Muscle layer of duodenum (tissue), 2 donors: ENCODE data around the gene STK25.

Experiments
- H3K27ac ChIP-seq: one replicate; pipeline ENCODE4 v1.7.0; 2013; ENCODE audit warnings: mild to moderate bottlenecking, low read length
- H3K27me3 ChIP-seq: one replicate; pipeline ENCODE4 v1.7.0; 2013; ENCODE audit warnings: low read depth, mild to moderate bottlenecking, control low read depth, low read length
- H3K36me3 ChIP-seq, 2 donors: one replicate each; pipeline ENCODE4 v1.7.0; 2013; ENCODE audit warnings: low read length in 2 of 2, control low read depth in 1 of 2, mild to moderate bottlenecking in 1 of 2; ENCODE audit not compliant: insufficient read depth in 2 of 2, control insufficient read depth in 1 of 2
- H3K4me1 ChIP-seq, 2 donors: one replicate each; pipeline ENCODE4 v1.7.0; 2013; ENCODE audit warnings: low read length in 2 of 2, mild to moderate bottlenecking in 2 of 2, control low read depth in 1 of 2, moderate library complexity in 1 of 2; ENCODE audit not compliant: insufficient read depth in 2 of 2, control insufficient read depth in 1 of 2
- H3K4me3 ChIP-seq, 2 donors: one replicate each; pipeline ENCODE4 v1.7.0; 2013; ENCODE audit warnings: low read length in 2 of 2, low read depth in 1 of 2, mild to moderate bottlenecking in 1 of 2
- H3K9me3 ChIP-seq, 2 donors: one replicate each; pipeline ENCODE4 v1.7.0; 2013; ENCODE audit warnings: low read length in 2 of 2, control low read depth in 1 of 2, mild to moderate bottlenecking in 1 of 2; ENCODE audit not compliant: control insufficient read depth in 1 of 2
- donor health status: healthy.

The STK25 gene

DNA sequence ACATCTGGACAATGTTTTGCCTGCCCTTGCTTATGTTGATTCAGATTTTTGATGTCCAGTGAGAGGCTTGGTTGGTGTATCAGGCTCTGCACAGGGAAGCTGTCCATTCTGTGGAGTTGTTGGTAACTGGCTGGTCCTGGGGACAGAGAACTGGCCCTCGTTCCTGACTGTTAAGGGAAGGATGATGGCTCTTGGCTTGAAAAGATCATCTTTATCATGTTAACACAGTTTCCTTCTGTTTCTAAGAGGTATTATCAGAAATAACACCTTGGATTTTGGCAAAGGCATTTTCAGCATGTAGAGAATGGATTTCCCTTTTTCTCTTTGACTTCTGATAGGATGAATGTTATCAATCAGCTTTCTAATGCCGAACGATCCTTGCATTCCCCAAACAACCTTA, 19.3 kb downstream of the STK25 start:
- H3K9me3 ChIP-seq: no peaks in the 10 kb centered on the region
- no peak overlapping the region for H3K27ac ChIP-seq
- no peak overlapping the region for H3K4me3 ChIP-seq
- no peaks in the 10 kb centered on the region for H3K4me1 ChIP-seq
- H3K36me3 ChIP-seq: peaks cover 4 to 37% of the 10 kb centered on the region in 2 donors
- no peaks in the 10 kb centered on the region for H3K27me3 ChIP-seq

DNA sequence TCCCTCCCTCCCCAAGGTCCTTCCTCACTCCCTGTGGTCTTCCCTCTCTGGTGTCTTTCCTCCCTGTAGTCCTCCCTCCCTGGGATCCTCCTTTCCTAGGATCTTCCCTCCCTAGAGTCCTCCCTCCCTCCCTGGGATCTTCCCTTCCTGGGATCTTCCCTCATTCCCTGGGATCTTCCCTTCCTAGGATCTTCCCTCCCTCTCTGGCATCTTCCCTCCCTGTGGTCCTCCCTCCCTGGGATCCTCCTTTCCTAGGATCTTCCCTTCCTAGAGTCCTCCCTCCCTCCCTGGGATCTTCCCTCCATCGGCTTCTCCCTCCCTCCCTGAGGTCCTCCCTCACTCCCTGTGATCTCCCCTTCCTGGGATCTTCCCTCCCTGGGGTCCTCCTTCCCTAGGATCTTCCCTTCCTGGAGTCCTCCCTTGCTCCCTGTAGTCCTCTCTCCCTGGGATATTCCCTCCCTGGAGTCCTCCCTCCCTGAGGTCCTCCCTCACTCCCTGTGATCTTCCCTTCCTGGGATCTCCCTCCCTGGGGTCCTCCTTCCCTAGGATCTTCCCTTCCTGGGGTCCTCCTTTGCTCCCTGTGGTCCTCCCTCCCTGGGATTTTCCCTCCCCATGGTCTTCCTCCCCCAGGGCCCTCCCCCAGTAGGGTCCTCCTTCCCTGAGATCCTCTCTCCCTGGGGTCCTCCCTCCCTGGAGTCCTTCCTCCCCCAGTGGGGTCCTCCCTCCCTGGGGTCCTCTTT, 23.0 kb downstream of the STK25 start:
- Histone ChIP-seq H3K4me3 (no peak overlapping the region), H3K9me3 (no peaks in the 10 kb centered on the region), H3K27ac (no peak overlapping the region), H3K36me3 (peaks cover 7 to 10% of the 10 kb centered on the region in 2 donors), H3K27me3 (no peaks in the 10 kb centered on the region), H3K4me1 (no peaks in the 10 kb centered on the region)

DNA sequence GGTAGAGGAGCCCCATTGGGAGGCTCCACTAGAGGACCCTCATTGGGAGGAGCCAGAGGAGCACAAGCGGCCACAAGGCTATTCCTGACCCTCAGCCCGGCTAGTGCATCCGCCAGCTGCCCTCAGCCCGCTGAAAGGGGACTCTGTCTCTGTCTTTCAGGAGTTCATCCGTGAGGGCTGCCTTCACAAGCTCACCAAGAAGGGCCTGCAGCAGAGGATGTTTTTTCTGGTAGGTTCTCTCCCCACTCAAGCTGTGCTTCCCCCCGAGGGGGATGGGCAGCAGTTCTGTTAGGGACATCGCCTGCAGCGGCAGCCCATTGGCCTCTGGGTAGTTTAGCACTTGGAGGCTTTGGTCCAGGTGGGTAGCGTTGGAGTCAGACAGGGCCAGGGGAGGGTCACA, 25.1 kb downstream of the STK25 start:
- peaks cover 17 to 19% of the 10 kb centered on the region in 2 donors for H3K36me3 ChIP-seq
- H3K27ac ChIP-seq: no peak overlapping the region
- no peaks in the 10 kb centered on the region for H3K27me3 ChIP-seq
- no peaks in the 10 kb centered on the region for H3K9me3 ChIP-seq
- H3K4me1 ChIP-seq: no peaks in the 10 kb centered on the region
- no peak overlapping the region for H3K4me3 ChIP-seq

DNA sequence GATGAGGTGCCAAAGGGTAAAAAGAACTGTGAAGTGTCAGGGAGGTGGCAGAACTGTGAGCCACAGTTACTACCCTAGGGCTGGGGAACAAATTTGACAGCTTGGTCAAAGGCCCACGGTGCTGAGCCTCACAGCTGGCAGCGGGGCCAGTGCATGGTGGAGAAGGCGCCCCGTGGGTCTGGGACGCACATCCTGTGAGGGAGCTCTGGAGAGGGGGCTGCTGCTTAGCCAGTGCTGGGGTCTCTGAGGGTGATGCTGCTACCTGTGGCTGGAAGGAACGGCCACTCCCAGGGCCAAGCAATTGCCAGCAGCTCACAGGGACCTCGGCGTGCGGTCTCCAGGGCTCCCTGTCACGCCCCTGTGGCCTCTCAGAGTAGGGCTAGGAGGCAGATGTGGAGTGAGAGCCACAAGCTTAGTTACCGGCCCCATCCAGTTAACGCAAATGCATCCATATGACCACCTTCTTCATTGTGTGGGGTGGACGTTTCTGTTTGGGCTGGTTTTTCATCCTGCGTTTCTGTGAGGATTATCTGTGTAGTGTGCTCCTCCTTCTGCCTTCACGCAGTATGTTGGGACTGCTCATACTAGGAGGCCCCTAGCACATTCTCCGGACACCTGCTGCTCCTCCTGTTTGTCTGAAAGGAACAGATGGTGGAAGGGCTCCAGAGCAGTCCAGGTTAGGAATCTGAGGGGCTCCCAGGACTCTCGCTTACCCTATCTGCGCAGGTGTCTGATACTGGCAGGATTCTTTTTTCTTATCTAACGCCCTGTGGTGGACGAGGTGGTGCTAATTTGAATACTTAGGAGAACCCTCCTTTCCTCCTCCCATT, 26.0 kb downstream of the STK25 start:
- no peak overlapping the region for H3K4me3 ChIP-seq

DNA sequence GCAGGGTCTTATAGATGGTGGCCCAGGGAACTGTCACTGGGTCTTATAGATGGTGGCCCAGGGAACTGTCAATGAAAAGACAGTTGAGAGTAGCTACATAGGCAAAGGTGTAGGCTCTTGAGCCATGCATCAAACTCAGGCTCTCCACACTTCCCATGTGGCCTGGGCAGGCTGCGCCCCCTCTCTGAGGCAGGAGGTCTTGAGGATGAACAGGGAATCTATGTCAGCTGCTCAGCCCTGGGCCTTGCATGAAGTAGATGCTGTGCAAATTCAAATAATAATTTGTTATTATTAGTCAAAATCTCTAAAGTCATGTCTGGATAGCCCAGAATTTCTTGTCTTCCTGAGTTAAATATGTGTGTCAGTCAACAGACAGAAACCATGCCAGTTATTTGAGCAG, 26.7 kb downstream of the STK25 start:
- Histone ChIP-seq H3K4me3 (no peak overlapping the region), H3K9me3 (no peaks in the 10 kb centered on the region), H3K27ac (no peak overlapping the region), H3K36me3 (peaks cover 19 to 21% of the 10 kb centered on the region in 2 donors), H3K4me1 (no peaks in the 10 kb centered on the region), H3K27me3 (no peaks in the 10 kb centered on the region)

More for the DNA sequence above, 26.0 kb downstream of the STK25 start:
- no peaks in the 10 kb centered on the region for H3K4me1 ChIP-seq
- no peaks in the 10 kb centered on the region for H3K27me3 ChIP-seq
- peaks cover 19 to 21% of the 10 kb centered on the region in 2 donors for H3K36me3 ChIP-seq
- H3K9me3 ChIP-seq: no peaks in the 10 kb centered on the region
- H3K27ac ChIP-seq: no peak overlapping the region

DNA sequence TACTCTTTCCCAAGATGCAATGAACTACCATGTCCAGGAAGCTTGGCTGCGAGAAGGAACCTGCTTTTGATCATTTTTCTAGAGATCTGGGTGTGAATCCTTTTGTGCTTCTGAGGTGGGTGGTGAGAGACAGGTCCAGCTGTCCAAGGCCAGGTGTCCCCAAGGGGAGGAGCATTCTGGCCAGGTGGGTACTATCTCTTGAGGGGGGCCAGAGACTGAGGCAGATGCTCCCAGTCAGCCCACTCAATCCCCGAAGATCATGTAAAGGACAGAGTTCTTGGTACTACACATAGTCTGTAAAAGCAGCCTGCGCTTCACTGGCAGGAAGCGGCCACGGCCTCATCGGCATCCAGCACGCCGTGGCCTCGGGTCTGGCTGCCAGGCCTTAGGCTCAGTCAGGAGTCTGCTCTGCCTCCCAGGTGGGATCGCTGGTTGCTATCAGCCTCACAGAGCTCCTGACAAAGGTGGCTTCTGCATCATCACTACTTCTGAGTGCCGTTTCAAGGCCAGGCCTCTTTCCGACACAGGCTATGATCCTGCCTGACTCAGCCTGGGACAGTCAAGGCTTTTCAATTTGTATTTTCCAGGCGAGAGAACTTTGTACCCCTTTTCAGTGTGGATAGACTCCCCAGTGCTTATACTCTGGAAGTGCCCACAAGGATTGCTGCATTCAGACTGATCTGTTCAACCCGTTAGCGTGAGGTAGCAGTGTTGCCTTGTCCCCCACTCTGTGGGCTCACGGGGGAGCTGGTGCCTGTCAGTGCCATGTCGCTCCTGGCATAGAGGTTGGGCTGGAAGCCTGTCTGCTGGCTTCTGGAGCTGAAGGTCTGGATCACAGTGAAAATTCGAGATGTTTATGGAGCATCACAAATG, 29.1 kb downstream of the STK25 start:
- H3K9me3 ChIP-seq: no peaks in the 10 kb centered on the region
- H3K27me3 ChIP-seq: no peaks in the 10 kb centered on the region
- H3K4me3 ChIP-seq: no peak overlapping the region
- H3K36me3 ChIP-seq: peaks cover 19 to 21% of the 10 kb centered on the region in 2 donors
- H3K4me1 ChIP-seq: no peaks in the 10 kb centered on the region
- no peak overlapping the region for H3K27ac ChIP-seq

DNA sequence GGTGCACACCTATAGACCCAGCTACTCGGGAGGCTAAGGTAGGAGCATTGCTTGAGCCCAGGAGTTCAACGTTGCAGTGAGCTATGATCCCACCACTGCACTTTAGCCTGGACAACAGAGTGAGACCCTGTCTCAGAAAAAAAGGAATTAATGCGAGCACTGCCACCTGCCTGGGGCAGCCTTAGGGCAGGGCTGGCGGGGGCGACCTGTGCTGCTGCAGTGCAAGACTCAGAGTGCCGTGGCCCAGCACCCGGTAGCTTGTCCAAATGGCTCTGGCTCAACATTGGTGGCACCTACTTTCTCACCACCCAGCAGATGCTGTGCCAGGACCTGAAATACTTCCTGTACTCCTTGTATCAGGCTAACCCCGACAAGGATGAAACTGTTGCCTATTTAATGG, 30.2 kb downstream of the STK25 start:
- Histone ChIP-seq H3K9me3 (no peaks in the 10 kb centered on the region), H3K27ac (no peak overlapping the region), H3K4me1 (no peaks in the 10 kb centered on the region), H3K36me3 (peaks cover 15 to 21% of the 10 kb centered on the region in 2 donors), H3K4me3 (no peak overlapping the region), H3K27me3 (no peaks in the 10 kb centered on the region)

DNA sequence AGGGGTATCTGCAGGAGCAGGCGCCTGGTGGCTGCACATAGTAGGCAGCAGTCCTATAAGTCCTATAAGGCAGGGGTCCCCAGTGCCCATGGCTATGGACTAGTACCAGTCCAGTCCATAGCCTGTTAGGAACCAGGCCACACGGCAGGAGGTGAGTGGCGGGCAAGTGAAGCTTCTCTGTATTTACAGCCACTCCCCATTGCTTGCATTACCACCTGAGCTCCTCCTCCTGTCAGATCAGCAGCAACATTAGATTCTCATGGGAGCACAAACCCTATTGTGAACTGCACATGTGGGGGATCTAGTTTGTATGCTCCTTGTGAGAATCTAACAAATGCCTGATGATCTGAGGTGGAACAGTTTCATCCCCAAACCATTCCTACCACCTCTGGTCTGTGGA, 33.1 kb downstream of the STK25 start:
- H3K27me3 ChIP-seq: no peaks in the 10 kb centered on the region
- no peak overlapping the region for H3K4me3 ChIP-seq
- H3K27ac ChIP-seq: no peak overlapping the region
- H3K4me1 ChIP-seq: no peaks in the 10 kb centered on the region
- H3K36me3 ChIP-seq: peaks cover 13 to 21% of the 10 kb centered on the region in 2 donors
- H3K9me3 ChIP-seq: no peaks in the 10 kb centered on the region

DNA sequence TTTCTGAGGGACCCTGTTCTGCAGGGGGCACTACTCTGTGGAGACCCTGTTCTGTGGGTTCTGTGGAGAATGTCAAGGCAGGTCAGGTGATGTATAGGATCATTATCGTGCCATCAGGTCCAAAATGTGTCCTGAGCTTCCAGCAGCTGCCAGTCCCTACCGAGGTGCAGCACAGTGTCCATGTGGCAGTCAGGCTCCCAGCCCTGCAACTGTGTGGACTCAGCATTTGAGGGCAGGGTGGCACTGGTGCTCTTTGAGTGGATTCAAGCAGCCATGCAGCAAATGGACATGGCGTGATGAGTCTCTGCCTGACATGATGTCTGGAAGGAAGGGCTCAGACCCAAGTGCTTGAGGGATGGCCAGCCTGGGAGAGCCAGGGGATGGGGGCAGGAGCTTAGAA, 35.0 kb downstream of the STK25 start:
- H3K4me3 ChIP-seq: no peak overlapping the region
- H3K27ac ChIP-seq: no peak overlapping the region
- H3K27me3 ChIP-seq: no peaks in the 10 kb centered on the region
- H3K36me3 ChIP-seq: peaks cover 1 to 5% of the 10 kb centered on the region in 2 donors
- H3K4me1 ChIP-seq: no peaks in the 10 kb centered on the region
- no peaks in the 10 kb centered on the region for H3K9me3 ChIP-seq

DNA sequence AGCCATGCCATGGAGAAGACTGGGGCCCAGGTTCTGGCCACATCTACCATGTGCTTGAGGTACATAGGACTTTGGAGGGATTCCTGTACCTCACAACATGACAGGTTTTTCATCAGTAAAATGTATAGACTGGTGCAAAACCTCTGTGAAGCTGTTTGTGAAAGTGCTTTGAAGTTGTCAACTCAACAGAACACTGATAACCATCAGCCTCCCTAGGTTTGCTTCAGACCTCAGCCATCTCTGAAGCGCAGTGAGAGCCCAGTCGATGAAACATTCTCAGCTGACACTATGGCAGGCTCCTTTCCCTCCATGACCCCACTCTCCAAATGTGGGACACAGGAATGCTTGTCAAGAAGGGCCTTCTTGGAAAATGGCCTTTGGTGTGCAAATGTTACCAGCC, 38.6 kb downstream of the STK25 start:
- no peak overlapping the region for H3K4me3 ChIP-seq
- H3K36me3 ChIP-seq: peaks cover 4 to 11% of the 10 kb centered on the region in 2 donors
- no peak overlapping the region for H3K27ac ChIP-seq
- no peaks in the 10 kb centered on the region for H3K9me3 ChIP-seq
- H3K4me1 ChIP-seq: no peaks in the 10 kb centered on the region
- no peaks in the 10 kb centered on the region for H3K27me3 ChIP-seq

DNA sequence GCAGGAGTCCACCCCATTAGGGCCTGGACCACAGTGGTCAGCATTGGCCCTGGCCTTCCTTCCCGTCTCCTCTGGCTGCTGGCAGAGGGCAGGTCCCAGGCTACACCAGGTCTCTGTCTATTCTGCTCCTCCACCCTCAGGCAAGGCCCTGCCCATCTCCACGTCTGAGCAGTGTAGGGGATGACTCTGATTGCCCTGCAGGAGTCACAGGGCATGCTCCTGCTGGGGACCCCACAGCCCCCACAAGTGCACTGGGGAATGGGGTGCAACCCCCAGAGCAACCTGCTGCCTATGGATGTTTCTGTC, 40.0 kb downstream of the STK25 start:
- Histone ChIP-seq H3K4me1 (no peaks in the 10 kb centered on the region), H3K27ac (no peak overlapping the region), H3K27me3 (no peaks in the 10 kb centered on the region), H3K36me3 (peaks cover 8 to 20% of the 10 kb centered on the region in 2 donors), H3K9me3 (no peaks in the 10 kb centered on the region), H3K4me3 (no peak overlapping the region)
